K562 (cell line): Measurements from ENCODE around the gene CCDC136. TPM values are rescaled to one million over a fixed set of nuclear protein-coding genes. Genes with fewer than 3 reads are reported as not detected.

Experiments
- ESRRA ChIP-seq: fragments of 450-650 bp; IDR thresholded peaks from 2 replicates; pipeline ENCODE4 v1.6.1; 2014; ENCODE audit warnings: low read depth, mild to moderate bottlenecking, moderate library complexity, borderline replicate concordance
- ETV1 ChIP-seq: fragments of 450-650 bp; conservative IDR thresholded peaks from 2 replicates; pipeline ENCODE4 v1.6.1; 2016; ENCODE audit warnings: missing genetic modification characterization, control low read depth, low read depth, missing compliant biosample characterization
- GATA2 ChIP-seq: sonication (generic); formaldehyde crosslinking; IDR thresholded peaks from 2 replicates; pipeline ENCODE4 v1.4.0; 2020; ENCODE audit warnings: mild to moderate bottlenecking, missing genetic modification reagents
- TOE1 ChIP-seq, 2 experiments: fragments of 450-650 bp in 1 of 2; sonication (generic) in 1 of 2; formaldehyde crosslinking in 1 of 2; IDR thresholded peaks; 2 replicates each; pipeline versions ENCODE4 v1.7.1 to v1.8.0; 2016 to 2022; ENCODE audit warnings: borderline replicate concordance in 2 of 2, mild to moderate bottlenecking in 2 of 2, antibody characterized with exemption in 1 of 2, inconsistent platforms in 1 of 2, low read depth in 1 of 2, missing genetic modification reagents in 1 of 2, moderate library complexity in 1 of 2
- ZNF263 ChIP-seq: sonication (generic); formaldehyde crosslinking; IDR thresholded peaks from 2 replicates; pipeline ENCODE4 v1.8.0; 2022; ENCODE audit warnings: mild to moderate bottlenecking, missing genetic modification reagents, borderline replicate concordance
- ZSCAN32 ChIP-seq: fragments of 450-650 bp; formaldehyde crosslinking; IDR thresholded peaks from 2 replicates; pipeline ENCODE4 v1.4.0; 2020; ENCODE audit warnings: mild to moderate bottlenecking, moderate library complexity
- polyA plus RNA-seq, 8 experiments: library from polyadenylated mRNA; depleted of rRNA in 4 of 8; stranded (reverse) in 5 of 8; unstranded in 3 of 8; fragments of >200 nt; fragmentation: Nextera tagmentation in 2 of 8; fragmentation: Illumina TruSeq in 1 of 8; extraction: Ambion mirVana in 2 of 8; extraction: Trizol in 1 of 8; gene quantifications; 2 replicates each; pipeline versions ENCODE4 v1.2.1 to v1.2.3, GENCODE V29; 2011 to 2014; ENCODE audit warnings: inconsistent platforms in 1 of 8, missing spikeins in 1 of 8
- total RNA-seq, 7 experiments: library from RNA; depleted of rRNA in 6 of 7; stranded (reverse); fragments of >200 nt in 6 of 7; fragmentation: Illumina TruSeq in 2 of 7; extraction: Trizol in 2 of 7; gene quantifications; 2 replicates each; pipeline versions ENCODE4 v1.2.1 to v1.2.3, GENCODE V29; 2011 to 2021; ENCODE audit warnings: low replicate concordance in 1 of 7
- TF ChIP-seq, protein P1 (sequence below), 2 experiments: fragments of 150-350 bp in 1 of 2; IDR thresholded peaks; 2 replicates each; pipeline ENCODE4 v1.6.1; 2012 to 2016; ENCODE audit warnings: low read depth in 2 of 2, low read length in 2 of 2, mild to moderate bottlenecking in 1 of 2, moderate library complexity in 1 of 2
- TF ChIP-seq, protein P2 (sequence below): fragments of 250-450 bp; sonication (Bioruptor Pico); IDR thresholded peaks from 2 replicates; pipeline ENCODE4 v1.5.0; 2021; ENCODE audit warnings: mild to moderate bottlenecking, borderline replicate concordance
- TF ChIP-seq, protein P3 (sequence below): IDR thresholded peaks from 3 replicates; pipeline ENCODE4 v1.6.1; 2011; ENCODE audit warnings: borderline replicate concordance, mild to moderate bottlenecking, moderate library complexity; ENCODE audit not compliant: insufficient read length; ENCODE audit errors: extremely low read depth
- TF ChIP-seq, protein P4 (sequence below): fragments of 450-650 bp; IDR thresholded peaks from 2 replicates; pipeline ENCODE4 v1.6.1; 2018; ENCODE audit not compliant: partially characterized antibody
- TF ChIP-seq, protein P5 (sequence below): sonication (generic); formaldehyde crosslinking; IDR thresholded peaks from 2 replicates; pipeline ENCODE4 v1.8.0; 2022; ENCODE audit warnings: mild to moderate bottlenecking, missing genetic modification reagents

The CCDC136 gene
- total and polyA plus RNA-seq, 9 of the 15 experiments (the other 6 are each of a cell fraction or from before 2014, with no cell fraction given), result 2.4 to 40.8 (median 26.5) TPM

DNA sequence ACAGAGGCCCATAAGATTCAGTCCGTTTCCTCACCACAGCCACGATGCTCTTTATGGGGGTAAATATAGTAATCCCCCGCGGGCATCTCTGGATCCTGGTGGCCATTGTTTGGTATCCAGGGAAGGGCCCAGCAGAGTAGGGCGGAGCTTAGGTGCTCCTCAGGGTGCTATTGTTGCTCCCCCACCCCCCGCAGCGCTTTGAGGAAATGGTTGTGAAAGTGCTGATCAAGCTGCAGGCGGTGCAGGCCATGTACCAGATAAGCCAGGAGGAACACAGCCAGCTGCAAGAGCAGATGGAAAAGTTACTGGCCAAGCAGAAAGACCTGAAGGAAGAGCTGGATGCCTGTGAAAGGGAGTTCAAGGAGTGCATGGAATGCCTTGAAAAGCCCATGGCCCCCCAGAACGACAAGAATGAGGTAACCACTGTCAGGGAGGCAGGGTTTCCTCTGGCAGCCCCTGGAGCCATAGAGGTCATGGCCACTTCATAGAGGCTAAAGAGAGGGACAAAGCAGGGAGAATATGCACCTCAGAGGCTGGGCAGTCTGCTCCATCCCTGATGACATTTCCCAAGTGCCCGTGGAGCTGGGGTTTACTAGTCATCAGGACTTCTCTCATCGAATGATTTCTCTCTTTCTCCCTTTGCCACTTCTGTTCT lies 20.9 kb downstream of the CCDC136 start (continued):
- TF ChIP-seq, protein P1, sequence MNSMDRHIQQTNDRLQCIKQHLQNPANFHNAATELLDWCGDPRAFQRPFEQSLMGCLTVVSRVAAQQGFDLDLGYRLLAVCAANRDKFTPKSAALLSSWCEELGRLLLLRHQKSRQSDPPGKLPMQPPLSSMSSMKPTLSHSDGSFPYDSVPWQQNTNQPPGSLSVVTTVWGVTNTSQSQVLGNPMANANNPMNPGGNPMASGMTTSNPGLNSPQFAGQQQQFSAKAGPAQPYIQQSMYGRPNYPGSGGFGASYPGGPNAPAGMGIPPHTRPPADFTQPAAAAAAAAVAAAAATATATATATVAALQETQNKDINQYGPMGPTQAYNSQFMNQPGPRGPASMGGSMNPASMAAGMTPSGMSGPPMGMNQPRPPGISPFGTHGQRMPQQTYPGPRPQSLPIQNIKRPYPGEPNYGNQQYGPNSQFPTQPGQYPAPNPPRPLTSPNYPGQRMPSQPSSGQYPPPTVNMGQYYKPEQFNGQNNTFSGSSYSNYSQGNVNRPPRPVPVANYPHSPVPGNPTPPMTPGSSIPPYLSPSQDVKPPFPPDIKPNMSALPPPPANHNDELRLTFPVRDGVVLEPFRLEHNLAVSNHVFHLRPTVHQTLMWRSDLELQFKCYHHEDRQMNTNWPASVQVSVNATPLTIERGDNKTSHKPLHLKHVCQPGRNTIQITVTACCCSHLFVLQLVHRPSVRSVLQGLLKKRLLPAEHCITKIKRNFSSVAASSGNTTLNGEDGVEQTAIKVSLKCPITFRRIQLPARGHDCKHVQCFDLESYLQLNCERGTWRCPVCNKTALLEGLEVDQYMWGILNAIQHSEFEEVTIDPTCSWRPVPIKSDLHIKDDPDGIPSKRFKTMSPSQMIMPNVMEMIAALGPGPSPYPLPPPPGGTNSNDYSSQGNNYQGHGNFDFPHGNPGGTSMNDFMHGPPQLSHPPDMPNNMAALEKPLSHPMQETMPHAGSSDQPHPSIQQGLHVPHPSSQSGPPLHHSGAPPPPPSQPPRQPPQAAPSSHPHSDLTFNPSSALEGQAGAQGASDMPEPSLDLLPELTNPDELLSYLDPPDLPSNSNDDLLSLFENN (IDR thresholded peaks at IDR 0.05; ENCODE audit: low read depth in 2 of 2, low read length in 2 of 2), result peak in 1 of 2 experiments; percentile 71; a peak in 1 of 4 replicates
- TF ChIP-seq ZSCAN32, result no peak
- peak; percentile 60; the same call in 1 of the 2 replicates for TF ChIP-seq ZNF263 (CRISPR knock-in tag)
- TF ChIP-seq ETV1 (tag), result no peak; the same call in 1 of the 2 replicates
- TF ChIP-seq, protein P2, sequence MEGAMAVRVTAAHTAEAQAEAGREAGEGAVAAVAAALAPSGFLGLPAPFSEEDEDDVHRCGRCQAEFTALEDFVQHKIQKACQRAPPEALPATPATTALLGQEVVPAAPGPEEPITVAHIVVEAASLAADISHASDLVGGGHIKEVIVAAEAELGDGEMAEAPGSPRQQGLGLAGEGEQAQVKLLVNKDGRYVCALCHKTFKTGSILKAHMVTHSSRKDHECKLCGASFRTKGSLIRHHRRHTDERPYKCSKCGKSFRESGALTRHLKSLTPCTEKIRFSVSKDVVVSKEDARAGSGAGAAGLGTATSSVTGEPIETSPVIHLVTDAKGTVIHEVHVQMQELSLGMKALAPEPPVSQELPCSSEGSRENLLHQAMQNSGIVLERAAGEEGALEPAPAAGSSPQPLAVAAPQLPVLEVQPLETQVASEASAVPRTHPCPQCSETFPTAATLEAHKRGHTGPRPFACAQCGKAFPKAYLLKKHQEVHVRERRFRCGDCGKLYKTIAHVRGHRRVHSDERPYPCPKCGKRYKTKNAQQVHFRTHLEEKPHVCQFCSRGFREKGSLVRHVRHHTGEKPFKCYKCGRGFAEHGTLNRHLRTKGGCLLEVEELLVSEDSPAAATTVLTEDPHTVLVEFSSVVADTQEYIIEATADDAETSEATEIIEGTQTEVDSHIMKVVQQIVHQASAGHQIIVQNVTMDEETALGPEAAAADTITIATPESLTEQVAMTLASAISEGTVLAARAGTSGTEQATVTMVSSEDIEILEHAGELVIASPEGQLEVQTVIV (CRISPR knock-in tag), result no peak
- TF ChIP-seq TOE1 (IDR thresholded peaks at IDR 0.05; ENCODE audit: borderline replicate concordance), result 0 out of 2 replicates have a peak, but pooled peaks have one; percentile 18
- TF ChIP-seq TOE1 (CRISPR knock-in tag; IDR thresholded peaks at IDR 0.05; ENCODE audit: borderline replicate concordance, low read depth), result no peak
- peak; percentile 94 for TF ChIP-seq GATA2 (CRISPR knock-in tag)
- TF ChIP-seq, protein P3, sequence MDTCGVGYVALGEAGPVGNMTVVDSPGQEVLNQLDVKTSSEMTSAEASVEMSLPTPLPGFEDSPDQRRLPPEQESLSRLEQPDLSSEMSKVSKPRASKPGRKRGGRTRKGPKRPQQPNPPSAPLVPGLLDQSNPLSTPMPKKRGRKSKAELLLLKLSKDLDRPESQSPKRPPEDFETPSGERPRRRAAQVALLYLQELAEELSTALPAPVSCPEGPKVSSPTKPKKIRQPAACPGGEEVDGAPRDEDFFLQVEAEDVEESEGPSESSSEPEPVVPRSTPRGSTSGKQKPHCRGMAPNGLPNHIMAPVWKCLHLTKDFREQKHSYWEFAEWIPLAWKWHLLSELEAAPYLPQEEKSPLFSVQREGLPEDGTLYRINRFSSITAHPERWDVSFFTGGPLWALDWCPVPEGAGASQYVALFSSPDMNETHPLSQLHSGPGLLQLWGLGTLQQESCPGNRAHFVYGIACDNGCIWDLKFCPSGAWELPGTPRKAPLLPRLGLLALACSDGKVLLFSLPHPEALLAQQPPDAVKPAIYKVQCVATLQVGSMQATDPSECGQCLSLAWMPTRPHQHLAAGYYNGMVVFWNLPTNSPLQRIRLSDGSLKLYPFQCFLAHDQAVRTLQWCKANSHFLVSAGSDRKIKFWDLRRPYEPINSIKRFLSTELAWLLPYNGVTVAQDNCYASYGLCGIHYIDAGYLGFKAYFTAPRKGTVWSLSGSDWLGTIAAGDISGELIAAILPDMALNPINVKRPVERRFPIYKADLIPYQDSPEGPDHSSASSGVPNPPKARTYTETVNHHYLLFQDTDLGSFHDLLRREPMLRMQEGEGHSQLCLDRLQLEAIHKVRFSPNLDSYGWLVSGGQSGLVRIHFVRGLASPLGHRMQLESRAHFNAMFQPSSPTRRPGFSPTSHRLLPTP, result no peak
- TF ChIP-seq, protein P4, sequence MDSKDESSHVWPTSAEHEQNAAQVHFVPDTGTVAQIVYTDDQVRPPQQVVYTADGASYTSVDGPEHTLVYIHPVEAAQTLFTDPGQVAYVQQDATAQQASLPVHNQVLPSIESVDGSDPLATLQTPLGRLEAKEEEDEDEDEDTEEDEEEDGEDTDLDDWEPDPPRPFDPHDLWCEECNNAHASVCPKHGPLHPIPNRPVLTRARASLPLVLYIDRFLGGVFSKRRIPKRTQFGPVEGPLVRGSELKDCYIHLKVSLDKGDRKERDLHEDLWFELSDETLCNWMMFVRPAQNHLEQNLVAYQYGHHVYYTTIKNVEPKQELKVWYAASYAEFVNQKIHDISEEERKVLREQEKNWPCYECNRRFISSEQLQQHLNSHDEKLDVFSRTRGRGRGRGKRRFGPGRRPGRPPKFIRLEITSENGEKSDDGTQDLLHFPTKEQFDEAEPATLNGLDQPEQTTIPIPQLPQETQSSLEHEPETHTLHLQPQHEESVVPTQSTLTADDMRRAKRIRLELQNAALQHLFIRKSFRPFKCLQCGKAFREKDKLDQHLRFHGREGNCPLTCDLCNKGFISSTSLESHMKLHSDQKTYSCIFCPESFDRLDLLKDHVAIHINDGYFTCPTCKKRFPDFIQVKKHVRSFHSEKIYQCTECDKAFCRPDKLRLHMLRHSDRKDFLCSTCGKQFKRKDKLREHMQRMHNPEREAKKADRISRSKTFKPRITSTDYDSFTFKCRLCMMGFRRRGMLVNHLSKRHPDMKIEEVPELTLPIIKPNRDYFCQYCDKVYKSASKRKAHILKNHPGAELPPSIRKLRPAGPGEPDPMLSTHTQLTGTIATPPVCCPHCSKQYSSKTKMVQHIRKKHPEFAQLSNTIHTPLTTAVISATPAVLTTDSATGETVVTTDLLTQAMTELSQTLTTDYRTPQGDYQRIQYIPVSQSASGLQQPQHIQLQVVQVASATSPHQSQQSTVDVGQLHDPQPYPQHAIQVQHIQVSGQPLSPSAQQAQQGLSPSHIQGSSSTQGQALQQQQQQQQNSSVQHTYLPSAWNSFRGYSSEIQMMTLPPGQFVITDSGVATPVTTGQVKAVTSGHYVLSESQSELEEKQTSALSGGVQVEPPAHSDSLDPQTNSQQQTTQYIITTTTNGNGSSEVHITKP, result no peak
- 0 out of 2 replicates have a peak, but pooled peaks have one; percentile 37 for TF ChIP-seq ESRRA
- TF ChIP-seq, protein P5, sequence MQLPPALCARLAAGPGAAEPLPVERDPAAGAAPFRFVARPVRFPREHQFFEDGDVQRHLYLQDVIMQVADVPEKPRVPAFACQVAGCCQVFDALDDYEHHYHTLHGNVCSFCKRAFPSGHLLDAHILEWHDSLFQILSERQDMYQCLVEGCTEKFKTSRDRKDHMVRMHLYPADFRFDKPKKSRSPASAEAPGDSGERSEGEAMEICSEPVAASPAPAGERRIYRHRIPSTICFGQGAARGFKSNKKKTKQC (CRISPR knock-in tag), result peak; percentile 24; the same call in 1 of the 2 replicates
